ENCODE measurements around the gene NTM. TPM values are rescaled to one million over a fixed set of nuclear protein-coding genes. Genes with fewer than 3 reads are reported as not detected.

The NTM gene
- total RNA-seq, 1 experiment from 2014 or later, result 15.8 TPM

DNA sequence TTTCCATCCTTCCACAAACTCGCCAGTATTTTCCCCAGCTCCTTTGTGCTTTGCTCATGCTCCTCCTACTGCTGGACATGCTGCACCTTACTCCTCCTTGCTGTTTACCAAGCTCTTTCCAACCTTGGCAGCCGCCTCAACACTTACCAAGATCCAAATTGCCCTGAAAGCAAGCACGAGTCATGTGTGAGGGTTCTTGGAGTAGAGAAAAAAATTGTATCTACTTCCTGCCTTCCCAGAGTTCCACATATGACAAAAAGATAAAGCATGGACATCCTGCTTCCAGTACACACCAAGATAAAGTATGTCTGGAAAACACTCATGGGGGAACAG lies 767.5 kb downstream of the NTM start:
- no peak for DNase-seq (ENCODE audit: low read depth)

DNA sequence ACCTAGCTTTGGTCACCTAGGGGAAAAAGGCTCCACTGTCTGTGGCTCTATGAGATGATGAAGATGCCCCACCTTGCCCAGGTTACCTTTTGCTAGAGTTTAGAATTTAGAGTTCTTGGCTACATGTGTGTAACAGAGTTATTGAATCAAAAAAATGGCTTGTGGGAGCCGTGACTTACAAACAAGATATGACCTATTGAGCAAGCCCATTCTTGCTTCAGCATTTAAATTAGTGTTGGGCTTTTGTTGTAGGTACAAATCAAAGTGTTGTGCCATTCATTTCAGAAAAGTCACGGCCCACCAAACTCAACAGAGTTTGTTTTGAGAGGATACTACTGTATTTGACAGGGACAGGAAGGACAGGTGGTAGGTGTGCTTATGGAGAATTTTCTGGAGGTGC lies 768.8 kb downstream of the NTM start:
- no peak for DNase-seq (ENCODE audit: low read depth)

DNA sequence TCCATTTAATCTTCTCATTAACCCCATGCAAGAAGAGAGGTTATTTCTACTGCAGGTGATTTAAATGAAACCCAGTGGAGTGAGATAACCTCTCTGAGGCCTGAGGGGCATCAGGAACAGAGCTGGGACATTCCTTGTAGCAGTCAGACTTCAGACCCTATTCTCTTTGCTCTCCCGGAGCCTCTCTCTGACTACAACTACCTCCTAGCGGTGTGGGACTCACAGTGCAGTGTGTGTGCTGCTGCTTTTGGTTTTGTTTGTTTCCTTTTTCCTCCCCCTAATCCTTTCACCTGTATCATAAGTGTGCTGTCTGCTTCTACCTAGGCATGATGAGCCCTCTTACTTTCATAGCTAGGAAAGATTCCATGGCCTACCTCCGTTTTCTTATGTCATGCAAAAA lies 769.6 kb downstream of the NTM start:
- no peak for DNase-seq (ENCODE audit: low read depth)

GRCh38 chr11:132142121-132142520 lies 771.7 kb downstream of the NTM start:
- no peak for DNase-seq (ENCODE audit: low read depth)

- DNase-seq (ENCODE audit: low read depth), result no peak
Observed at GRCh38 chr11:132142554-132142953, 772.1 kb downstream of the NTM start.

- no peak for DNase-seq (ENCODE audit: low read depth)
Observed at GRCh38 chr11:132147464-132147863, 777.0 kb downstream of the NTM start.

DNA sequence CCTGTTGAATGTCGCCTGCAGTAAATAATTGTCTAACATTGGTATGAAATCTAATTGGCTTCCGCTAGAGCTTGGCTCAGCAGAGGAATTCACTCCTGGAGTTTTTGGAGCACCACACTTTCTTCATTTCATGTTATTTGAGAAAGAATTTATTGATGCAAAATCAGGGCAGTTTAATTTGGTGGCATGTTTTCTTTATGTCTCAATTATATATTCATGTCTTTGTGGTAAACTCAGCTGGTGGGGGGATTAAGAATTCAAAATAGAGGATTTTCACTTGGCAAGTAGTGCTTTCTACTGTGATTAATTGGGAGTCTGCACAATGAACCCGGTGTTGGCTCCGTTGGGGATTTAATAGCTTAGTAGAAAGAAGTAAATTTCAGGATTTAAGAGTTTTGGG lies 784.4 kb downstream of the NTM start:
- no peak for DNase-seq (ENCODE audit: low read depth)

GRCh38 chr11:132158091-132158490 lies 787.7 kb downstream of the NTM start:
- peak; percentile 53 for DNase-seq (ENCODE audit: low read depth)

DNA sequence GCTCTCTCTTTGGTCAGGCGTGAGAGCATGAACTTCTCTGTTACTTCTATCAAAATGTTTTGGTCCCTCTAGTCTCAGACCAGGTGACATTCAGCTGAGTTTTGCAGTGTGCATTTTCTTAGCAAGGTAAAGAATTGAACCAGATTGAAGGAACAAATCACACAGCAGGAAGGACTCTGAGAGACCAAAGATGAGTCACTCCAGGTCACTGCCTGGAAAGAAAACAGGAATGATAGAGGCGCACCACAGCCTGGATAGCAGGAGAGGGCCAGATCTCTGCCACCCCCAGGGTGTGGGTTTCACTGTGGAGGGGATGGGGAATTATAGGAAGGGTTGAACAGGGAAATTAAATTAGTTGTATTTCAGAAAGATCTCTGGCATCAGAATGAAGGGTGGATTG lies 788.3 kb downstream of the NTM start:
- DNase-seq (ENCODE audit: low read depth), result peak; percentile 51

DNA sequence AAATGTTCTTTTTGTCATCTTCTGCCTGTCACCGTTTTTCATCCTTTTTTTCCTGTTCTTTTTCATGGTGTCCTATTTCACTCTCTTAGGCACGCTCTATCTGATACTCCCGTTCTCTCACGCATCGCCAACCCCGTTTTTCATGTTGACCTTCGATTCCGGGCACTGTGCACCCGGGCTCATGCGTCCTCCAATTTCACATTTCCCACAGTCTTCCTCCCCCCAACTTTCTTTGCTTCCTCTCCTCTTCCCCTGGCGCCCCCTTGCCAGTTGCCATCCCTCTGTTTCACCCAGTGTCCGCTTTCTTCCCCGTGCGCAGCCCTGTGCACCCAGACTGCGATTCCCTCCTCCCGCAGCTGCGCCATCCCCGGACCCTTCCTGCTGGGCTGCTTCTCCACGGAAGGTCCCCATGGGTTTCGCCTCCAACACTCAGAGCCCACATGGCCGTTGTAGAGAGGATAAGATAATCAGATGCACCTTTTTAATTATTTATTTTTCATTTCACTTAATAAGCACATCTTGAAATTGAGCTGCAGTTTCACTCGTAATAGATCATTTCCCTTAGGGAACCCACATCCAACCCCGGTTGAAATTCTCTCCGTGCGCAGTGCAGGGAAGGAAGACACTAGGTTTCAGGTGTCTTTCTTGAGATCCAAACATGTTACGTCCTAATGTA lies 791.1 kb downstream of the NTM start:
- no peak for DNase-seq (ENCODE audit: low read depth)

DNA sequence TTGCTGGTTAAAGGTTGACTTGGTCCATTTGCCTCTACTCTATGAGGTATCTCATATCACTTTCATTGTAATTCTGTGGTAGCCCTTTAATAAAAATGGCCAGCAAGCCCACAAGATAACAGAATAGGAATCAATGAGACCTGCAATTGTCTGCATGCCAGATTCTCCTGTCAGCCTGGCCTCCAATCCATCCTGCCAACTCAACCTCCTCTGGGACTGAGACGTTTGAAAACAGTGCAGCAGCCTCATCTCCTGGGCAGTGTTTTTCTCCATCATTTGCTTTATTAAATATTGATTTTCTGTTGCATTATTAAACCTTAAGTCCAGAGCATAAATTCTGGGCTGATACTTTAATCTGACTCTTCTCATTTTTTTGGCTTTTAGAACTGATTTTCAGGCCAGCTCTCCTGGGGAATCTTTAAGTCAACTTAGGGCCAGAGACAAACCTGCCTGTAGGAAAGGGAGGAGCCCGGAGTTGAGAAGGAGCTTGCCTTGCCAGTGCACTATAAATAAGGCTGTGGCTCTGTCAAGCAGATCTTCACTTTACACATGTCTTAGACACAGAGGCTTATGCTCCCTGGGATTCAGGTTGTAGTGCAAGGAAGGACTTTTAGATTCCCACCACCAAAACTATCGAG lies 798.0 kb downstream of the NTM start:
- no peak for DNase-seq (ENCODE audit: low read depth)

- DNase-seq (ENCODE audit: low read depth), result no peak
Observed at GRCh38 chr11:132171031-132171430, 800.6 kb downstream of the NTM start.

- DNase-seq (ENCODE audit: low read depth), result no peak
Observed at GRCh38 chr11:132174362-132175255, 804.2 kb downstream of the NTM start.

- peak; percentile 15 for DNase-seq (ENCODE audit: low read depth)
Observed at GRCh38 chr11:132177106-132177505, 806.7 kb downstream of the NTM start.

GRCh38 chr11:132184079-132184478 lies 813.7 kb downstream of the NTM start:
- no peak for DNase-seq (ENCODE audit: low read depth)

DNA sequence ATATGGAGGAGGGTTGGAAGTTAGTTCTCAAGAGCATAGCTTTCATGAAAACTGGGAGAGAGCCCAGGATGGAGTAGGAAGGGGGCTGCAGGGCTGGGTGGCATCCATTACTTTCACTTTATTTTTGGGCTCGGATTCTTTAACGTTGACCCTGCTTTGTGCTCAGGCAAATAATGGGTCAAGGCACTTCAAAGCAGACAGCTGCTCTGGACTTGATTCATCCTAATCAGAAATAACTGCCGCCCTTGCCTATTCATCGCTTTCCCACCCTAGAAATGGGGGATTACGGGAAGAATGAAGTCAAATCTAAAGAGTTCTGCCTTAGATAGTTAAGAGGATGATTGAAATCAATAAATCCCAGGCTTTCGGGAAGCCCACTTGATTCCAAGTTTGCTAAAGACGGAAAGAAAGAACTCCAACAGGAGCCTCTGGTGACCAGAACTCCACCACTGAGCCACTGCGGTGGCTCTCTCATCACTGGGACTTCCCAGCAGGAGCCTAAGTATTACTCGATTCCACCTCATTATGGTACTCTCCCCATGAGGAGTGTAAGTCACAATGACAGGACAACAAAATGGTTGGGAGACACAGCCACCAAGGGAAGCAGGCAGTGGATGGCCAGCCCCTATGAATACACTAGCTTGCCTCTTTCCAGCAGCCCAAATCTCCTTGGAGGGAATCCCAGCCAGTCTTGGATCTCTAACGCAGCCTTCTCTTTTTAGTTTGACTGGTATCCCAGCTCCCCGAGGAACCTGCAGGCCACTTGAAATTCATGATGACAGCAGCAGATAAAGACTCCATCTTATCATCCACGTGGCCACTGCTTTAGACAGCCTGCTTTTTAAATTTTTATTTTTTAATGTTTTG lies 815.5 kb downstream of the NTM start:
- DNase-seq (ENCODE audit: low read depth), result no peak

GRCh38 chr11:132186699-132187098 lies 816.3 kb downstream of the NTM start:
- no peak for DNase-seq (ENCODE audit: low read depth)

DNA sequence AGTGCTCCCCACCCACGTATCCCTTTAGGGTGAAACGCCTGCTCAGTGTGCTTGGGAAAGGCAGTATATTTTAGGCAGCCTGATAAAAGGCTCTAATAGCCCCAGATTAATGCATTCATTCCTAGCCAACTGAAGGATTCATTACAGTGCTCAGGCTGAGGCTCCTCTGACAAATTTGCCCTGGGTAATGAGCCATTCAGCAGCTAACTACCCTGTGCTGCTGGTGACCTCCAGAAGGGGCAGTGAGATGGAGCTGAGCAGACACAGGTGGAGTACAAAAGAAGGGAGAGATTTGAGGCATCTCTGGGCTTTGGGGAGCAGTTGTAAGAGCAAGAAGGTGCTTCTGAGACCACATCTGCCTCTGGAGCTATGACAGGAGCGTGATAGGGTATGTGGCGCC lies 817.0 kb downstream of the NTM start:
- no peak for DNase-seq (ENCODE audit: low read depth)

DNA sequence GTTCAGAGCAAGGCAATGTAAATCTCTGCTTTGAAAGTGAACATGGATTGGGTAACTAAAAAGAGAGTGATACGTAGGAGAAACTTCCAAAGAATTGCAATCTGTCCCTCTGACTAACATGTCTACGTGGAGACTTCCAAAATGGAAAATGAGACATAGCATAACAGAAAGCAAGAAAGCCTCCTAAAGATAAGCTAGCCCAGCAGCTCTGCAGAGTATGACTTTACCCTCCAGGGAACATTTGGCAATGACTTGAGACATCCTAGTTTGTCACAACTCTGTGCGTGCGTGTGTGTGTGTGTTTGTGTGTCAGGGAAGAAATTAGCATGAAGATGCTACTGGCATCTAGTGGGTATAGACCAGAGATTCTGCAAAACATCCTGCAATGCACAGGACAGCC lies 817.4 kb downstream of the NTM start:
- no peak for DNase-seq (ENCODE audit: low read depth)

- no peak for DNase-seq (ENCODE audit: low read depth)
Observed at GRCh38 chr11:132196928-132197327, 826.5 kb downstream of the NTM start.

GRCh38 chr11:132200353-132200936 lies 830.0 kb downstream of the NTM start:
- no peak for DNase-seq (ENCODE audit: low read depth)

DNA sequence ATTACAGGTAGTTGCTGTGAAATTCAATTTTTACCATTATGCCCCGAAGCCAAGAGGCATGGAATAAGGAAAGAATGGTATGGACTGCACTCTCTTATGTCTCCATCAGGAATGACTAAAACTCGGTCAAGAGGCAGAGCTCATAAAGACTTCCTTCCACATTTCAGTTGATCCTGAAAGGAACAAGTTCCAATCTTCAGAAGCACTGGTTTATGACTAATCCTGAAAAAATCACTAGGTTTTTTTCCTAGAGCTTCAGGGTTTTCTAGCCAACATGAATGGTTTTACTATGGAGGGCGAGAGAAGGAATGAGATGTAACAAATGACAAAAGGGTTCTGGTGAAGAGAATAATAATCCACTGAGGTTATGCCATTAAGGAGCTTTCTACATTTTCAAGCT lies 832.2 kb downstream of the NTM start:
- peak; percentile 7 for DNase-seq (ENCODE audit: low read depth)
